GM12872 (cell line): ENCODE measurements around the gene ZNF335.

Experiments used
- TF ChIP-seq, protein P1 (sequence below): IDR thresholded peaks from 3 replicates; pipeline ENCODE4 v1.5.1; 2011; ENCODE audit warnings: low read depth, mild to moderate bottlenecking, low read length, moderate library complexity; ENCODE audit not compliant: insufficient read depth

ZNF335 gene

GRCh38 chr20:45985573-45985972, 13.6 kb upstream of the ZNF335 start:
- TF ChIP-seq, protein P1, sequence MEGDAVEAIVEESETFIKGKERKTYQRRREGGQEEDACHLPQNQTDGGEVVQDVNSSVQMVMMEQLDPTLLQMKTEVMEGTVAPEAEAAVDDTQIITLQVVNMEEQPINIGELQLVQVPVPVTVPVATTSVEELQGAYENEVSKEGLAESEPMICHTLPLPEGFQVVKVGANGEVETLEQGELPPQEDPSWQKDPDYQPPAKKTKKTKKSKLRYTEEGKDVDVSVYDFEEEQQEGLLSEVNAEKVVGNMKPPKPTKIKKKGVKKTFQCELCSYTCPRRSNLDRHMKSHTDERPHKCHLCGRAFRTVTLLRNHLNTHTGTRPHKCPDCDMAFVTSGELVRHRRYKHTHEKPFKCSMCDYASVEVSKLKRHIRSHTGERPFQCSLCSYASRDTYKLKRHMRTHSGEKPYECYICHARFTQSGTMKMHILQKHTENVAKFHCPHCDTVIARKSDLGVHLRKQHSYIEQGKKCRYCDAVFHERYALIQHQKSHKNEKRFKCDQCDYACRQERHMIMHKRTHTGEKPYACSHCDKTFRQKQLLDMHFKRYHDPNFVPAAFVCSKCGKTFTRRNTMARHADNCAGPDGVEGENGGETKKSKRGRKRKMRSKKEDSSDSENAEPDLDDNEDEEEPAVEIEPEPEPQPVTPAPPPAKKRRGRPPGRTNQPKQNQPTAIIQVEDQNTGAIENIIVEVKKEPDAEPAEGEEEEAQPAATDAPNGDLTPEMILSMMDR: no peak

- TF ChIP-seq, protein P1: no peak
These were observed 11.3 kb upstream of the ZNF335 start for GRCh38 chr20:45983279-45983743.

- TF ChIP-seq, protein P1: no peak
These were observed 9.3 kb upstream of the ZNF335 start for GRCh38 chr20:45981261-45981660.

DNA sequence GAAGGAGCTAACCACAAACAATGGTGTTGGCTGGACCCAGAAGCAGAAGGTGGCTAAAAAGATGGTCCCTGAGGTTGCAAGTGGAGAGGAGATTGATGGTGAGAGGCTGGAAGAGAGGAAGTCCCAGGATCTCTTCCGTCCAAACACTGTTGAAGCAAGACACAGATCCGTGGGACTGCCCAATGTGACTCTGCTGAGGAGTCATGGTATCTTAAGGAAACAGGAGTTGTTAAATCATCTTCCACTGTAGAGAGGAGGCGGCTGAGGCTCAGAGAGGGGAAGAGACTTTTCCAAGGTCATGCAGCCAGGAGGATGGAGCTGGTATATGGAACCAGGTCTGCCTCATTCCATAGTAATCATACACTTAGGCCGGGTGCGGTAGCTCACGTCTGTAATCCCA, 4.1 kb upstream of the ZNF335 start:
- TF ChIP-seq, protein P1: no peak

GRCh38 chr20:45975686-45976085, 3.7 kb upstream of the ZNF335 start:
- TF ChIP-seq, protein P1: no peak

- TF ChIP-seq, protein P1: no peak
These were observed 3.0 kb upstream of the ZNF335 start for GRCh38 chr20:45974896-45975565.

- TF ChIP-seq, protein P1: no peak
These were observed 639 bp upstream of the ZNF335 start for GRCh38 chr20:45972500-45973183.
